ENCODE measurements around the gene STN1. TPM values are rescaled to one million over a fixed set of nuclear protein-coding genes. Genes with fewer than 3 reads are reported as not detected.
A peak's percentile ranks its signal among the peaks of the same experiment; 100 is the strongest.

Gene STN1
- total RNA-seq, 1 donor: 20.6 TPM

DNA sequence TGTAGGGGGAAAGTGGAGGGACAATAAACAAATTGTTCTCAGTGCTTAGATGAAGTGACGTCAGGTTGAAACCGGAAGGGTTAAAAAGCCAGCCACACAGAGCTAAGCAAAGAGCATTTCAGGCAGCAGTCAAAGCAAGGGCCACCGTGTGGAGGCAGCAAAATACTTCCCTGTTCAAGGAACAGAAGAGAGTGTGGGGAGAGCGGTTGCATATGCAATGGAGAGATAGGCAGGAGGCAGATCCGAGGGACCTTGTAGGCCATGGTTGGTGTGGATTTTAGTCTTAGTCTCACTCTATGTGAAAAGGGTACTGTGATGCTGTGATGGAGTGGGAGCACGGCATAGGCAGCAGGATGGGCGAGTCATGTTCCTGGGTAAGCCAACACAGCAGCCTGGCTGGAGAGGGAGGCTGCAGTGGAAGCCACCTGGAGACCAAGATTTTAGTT is 3.8 kb upstream of the STN1 start:
- Histone ChIP-seq H3K4me3 (ENCODE audit: insufficient read depth, low read length) (no peak overlapping the region), H3K27me3 (ENCODE audit: insufficient read depth, low read length) (no peaks in the 10 kb centered on the region), H3K79me2 (ENCODE audit: insufficient read depth, low read length) (peaks cover 10% of the 10 kb centered on the region), H3K4me2 (ENCODE audit: insufficient read depth, low read length) (no peak overlapping the region), H4K20me1 (ENCODE audit: insufficient read depth, low read length) (no peaks in the 10 kb centered on the region), H2AFZ (ENCODE audit: low read length) (peak overlapping the region; percentile 94), H3K4me1 (ENCODE audit: insufficient read depth, low read length) (peaks cover 15% of the 10 kb centered on the region), H3K9me3 (ENCODE audit: low read depth, low read length) (no peaks in the 10 kb centered on the region), H3K27ac (ENCODE audit: low read depth, low read length) (no peak overlapping the region), H3K36me3 (ENCODE audit: insufficient read depth, low read length) (no peaks in the 10 kb centered on the region)
- TF ChIP-seq, protein P1, sequence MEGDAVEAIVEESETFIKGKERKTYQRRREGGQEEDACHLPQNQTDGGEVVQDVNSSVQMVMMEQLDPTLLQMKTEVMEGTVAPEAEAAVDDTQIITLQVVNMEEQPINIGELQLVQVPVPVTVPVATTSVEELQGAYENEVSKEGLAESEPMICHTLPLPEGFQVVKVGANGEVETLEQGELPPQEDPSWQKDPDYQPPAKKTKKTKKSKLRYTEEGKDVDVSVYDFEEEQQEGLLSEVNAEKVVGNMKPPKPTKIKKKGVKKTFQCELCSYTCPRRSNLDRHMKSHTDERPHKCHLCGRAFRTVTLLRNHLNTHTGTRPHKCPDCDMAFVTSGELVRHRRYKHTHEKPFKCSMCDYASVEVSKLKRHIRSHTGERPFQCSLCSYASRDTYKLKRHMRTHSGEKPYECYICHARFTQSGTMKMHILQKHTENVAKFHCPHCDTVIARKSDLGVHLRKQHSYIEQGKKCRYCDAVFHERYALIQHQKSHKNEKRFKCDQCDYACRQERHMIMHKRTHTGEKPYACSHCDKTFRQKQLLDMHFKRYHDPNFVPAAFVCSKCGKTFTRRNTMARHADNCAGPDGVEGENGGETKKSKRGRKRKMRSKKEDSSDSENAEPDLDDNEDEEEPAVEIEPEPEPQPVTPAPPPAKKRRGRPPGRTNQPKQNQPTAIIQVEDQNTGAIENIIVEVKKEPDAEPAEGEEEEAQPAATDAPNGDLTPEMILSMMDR (IDR thresholded peaks at IDR 0.05; ENCODE audit: extremely low read depth, low read depth, low read length): no peak
- DNase-seq (ENCODE audit: insufficient read length, low spot score, missing footprints): peak; percentile 58

DNA sequence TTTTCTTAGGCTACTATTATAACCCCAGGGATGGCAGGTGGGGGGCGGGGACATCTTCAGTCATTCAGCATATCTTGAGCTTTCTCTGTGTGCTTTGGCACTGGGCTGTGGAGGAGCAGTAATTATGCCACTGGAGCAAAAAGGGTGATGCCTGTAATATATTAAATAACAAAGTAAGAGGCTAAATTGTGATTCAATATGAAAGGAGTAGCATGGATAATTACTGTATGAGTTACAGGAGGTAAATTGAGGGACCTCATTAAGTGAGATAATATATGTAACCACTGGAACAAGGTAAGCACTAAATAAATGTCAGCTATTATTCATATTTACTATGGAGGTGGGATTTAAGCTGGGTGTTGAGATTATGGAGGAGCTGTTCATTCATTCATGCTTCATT is 3.3 kb upstream of the STN1 start:
- Histone ChIP-seq H3K79me2 (ENCODE audit: insufficient read depth, low read length) (peaks cover 11% of the 10 kb centered on the region), H2AFZ (ENCODE audit: low read length) (peak overlapping the region; percentile 94), H3K9me3 (ENCODE audit: low read depth, low read length) (no peaks in the 10 kb centered on the region), H3K4me2 (ENCODE audit: insufficient read depth, low read length) (no peak overlapping the region), H3K27ac (ENCODE audit: low read depth, low read length) (no peak overlapping the region), H3K4me1 (ENCODE audit: insufficient read depth, low read length) (peaks cover 20% of the 10 kb centered on the region), H4K20me1 (ENCODE audit: insufficient read depth, low read length) (no peaks in the 10 kb centered on the region), H3K27me3 (ENCODE audit: insufficient read depth, low read length) (no peaks in the 10 kb centered on the region), H3K36me3 (ENCODE audit: insufficient read depth, low read length) (no peaks in the 10 kb centered on the region), H3K4me3 (ENCODE audit: insufficient read depth, low read length) (no peak overlapping the region)
- DNase-seq (ENCODE audit: insufficient read length, low spot score, missing footprints): no peak
- TF ChIP-seq, protein P1 (IDR thresholded peaks at IDR 0.05; ENCODE audit: extremely low read depth, low read depth, low read length): no peak

DNA sequence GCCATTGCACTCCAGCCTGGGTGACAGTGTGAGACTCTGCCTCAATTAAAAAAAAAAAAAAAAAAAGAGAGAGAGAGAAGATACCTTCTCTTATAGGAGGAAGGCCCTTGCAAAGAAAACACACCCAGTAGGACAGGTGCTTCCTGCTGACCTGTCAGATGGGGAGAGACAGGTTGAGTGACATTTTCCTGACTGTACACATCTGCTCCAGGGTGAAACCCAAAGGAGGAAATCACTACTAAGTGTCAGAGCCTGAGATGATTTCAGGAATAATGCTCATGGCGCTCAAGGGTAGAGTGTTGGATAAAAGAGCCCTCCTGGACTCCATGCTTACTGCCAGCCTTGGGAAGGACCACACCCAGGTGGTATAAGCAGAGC is 1.7 kb upstream of the STN1 start:
- Histone ChIP-seq H4K20me1 (ENCODE audit: insufficient read depth, low read length) (no peaks in the 10 kb centered on the region), H2AFZ (ENCODE audit: low read length) (peak overlapping the region; percentile 63), H3K9me3 (ENCODE audit: low read depth, low read length) (no peaks in the 10 kb centered on the region), H3K36me3 (ENCODE audit: insufficient read depth, low read length) (no peaks in the 10 kb centered on the region), H3K27ac (ENCODE audit: low read depth, low read length) (no peak overlapping the region), H3K27me3 (ENCODE audit: insufficient read depth, low read length) (no peaks in the 10 kb centered on the region), H3K4me2 (ENCODE audit: insufficient read depth, low read length) (no peak overlapping the region), H3K79me2 (ENCODE audit: insufficient read depth, low read length) (peaks cover 27% of the 10 kb centered on the region), H3K4me3 (ENCODE audit: insufficient read depth, low read length) (no peak overlapping the region), H3K4me1 (ENCODE audit: insufficient read depth, low read length) (peaks cover 30% of the 10 kb centered on the region)
- no peak for DNase-seq (ENCODE audit: insufficient read length, low spot score, missing footprints)
- TF ChIP-seq, protein P1 (IDR thresholded peaks at IDR 0.05; ENCODE audit: extremely low read depth, low read depth, low read length): no peak

DNA sequence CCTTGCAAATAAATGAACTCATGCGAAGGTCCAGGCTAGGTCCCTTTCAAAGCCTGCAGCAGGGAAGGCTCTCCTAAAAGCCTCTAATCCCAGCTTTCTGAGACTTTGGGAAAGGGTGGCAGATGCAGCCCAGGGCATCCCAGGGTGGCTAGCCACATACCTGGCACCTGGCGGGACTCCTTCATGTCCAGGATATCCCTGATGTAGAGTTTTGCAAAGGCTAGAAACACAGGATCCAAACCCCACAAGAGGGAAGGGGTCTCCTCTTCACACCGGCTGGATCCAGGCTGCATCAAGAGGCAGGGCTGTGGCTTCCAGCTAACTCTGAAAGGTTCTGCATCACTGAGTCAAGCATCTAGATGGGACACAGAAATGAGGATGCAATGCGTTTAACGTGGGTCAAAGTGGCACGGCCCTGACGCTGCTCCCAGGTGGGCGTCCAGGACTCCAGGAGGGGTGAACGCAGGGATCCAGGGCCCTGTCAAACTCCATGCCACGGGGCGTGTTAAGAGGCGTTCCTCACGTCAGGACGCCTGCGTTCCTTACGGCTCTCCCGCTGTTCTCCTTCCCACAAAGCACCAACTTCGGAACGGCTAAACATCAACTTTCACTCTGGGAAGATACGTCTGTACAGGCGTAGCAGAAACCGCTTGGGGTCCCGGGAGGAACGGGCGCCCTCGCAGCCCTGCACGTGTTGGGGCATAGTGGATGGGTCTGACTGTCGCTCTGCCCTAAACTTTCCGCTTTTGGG is 507 bp downstream of the STN1 start:
- H3K36me3 ChIP-seq (ENCODE audit: insufficient read depth, low read length): no peaks in the 10 kb centered on the region

More for the DNA sequence above, 507 bp downstream of the STN1 start:
- peaks cover 31% of the 10 kb centered on the region for H3K79me2 ChIP-seq (ENCODE audit: insufficient read depth, low read length)
- H3K4me1 ChIP-seq (ENCODE audit: insufficient read depth, low read length): peaks cover 30% of the 10 kb centered on the region
- H3K4me3 ChIP-seq (ENCODE audit: insufficient read depth, low read length): peak overlapping the region; percentile 87
- peak overlapping the region; percentile 85 for H3K27ac ChIP-seq (ENCODE audit: low read depth, low read length)
- no peaks in the 10 kb centered on the region for H3K9me3 ChIP-seq (ENCODE audit: low read depth, low read length)
- no peaks in the 10 kb centered on the region for H3K27me3 ChIP-seq (ENCODE audit: insufficient read depth, low read length)
- H2AFZ ChIP-seq (ENCODE audit: low read length): peak overlapping the region; percentile 96
- H3K4me2 ChIP-seq (ENCODE audit: insufficient read depth, low read length): peak overlapping the region; percentile 94
- peak; percentile 79 for DNase-seq (ENCODE audit: insufficient read length, low spot score, missing footprints)
- no peaks in the 10 kb centered on the region for H4K20me1 ChIP-seq (ENCODE audit: insufficient read depth, low read length)
- TF ChIP-seq, protein P1 (IDR thresholded peaks at IDR 0.05; ENCODE audit: extremely low read depth, low read depth, low read length): no peak
